ENCODE data around the gene KCNIP3.
"Not testable (repeated sequence)": the region's sequence is repeated elsewhere in the genome, so short reads cannot be mapped to it uniquely, and the experiment has no call there.

The KCNIP3 gene

DNA sequence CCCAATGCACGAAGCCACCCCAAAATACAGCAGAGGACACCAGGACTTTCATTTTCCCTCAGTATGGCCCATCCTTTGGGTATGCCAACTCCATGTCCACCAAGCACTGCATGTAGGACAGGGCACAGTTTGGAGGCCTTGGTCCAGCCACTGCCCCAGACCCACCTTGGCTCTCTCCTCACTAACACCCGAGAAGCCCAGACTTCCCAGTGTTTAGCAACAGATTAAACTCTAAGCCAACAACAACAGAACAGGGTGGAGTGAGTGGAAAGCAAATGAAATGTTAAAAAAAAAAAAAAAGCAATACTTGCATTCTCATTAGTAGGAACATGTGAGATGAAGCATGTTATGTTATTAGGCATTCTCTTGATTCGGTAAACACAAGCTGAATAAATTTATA, 118.0 kb downstream of the KCNIP3 start:
- not testable (repeated sequence) for DNase-seq (ENCODE audit: low read depth)

DNA sequence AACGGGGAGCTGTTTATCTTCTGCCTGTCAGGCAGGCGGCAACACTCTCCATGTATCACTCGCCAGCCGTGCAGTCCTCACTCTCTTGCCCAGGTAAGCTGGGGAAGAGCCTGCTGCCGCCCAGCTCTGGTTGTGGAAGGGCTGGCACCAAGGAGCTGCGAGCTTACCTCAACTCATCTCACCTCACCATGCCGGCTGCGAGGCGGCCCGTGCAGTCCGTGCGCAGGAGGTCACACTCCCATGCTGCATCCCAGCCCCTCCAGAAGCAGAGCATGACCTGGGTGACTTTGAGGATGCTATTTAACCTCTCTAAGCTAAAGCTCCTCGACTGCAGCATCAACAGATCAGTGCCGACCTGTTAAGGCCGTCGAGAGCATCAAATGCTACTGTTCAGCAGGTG, 118.4 kb downstream of the KCNIP3 start:
- not testable (repeated sequence) for DNase-seq (ENCODE audit: low read depth)

DNA sequence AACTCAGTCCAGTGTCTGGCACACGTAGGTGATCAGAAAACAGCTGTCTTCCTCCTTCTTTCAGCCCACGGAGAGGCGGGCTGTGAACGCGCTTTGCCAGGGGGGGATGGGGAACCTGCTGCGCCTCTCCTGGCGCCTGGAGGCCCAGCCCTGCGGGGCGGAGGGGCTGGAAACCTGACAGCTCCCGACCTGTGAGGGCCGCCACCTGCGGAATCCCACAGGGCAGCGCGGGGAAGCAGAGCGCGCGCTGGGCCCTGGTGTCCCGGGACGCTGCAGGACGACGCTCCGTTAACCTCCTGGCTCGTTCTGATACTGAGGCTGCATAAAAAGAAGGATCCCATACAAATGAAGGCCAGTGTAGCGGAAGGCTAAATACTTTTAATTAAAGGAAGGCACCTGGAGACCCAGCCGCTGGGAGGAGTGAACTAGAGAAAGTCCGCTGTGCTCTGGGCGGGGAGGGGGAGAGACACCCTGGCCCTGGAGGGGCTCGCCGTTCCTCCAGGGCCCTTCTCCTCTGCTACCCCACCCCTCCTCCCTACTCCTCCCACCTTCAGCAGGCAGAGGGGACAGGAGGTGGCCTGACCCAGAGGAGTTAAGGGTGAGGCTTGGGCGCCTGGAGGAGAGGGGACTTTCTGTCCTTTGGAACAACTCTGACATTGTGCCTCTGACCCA, 130.2 kb downstream of the KCNIP3 start:
- DNase-seq (ENCODE audit: low read depth), result not testable (repeated sequence)

DNA sequence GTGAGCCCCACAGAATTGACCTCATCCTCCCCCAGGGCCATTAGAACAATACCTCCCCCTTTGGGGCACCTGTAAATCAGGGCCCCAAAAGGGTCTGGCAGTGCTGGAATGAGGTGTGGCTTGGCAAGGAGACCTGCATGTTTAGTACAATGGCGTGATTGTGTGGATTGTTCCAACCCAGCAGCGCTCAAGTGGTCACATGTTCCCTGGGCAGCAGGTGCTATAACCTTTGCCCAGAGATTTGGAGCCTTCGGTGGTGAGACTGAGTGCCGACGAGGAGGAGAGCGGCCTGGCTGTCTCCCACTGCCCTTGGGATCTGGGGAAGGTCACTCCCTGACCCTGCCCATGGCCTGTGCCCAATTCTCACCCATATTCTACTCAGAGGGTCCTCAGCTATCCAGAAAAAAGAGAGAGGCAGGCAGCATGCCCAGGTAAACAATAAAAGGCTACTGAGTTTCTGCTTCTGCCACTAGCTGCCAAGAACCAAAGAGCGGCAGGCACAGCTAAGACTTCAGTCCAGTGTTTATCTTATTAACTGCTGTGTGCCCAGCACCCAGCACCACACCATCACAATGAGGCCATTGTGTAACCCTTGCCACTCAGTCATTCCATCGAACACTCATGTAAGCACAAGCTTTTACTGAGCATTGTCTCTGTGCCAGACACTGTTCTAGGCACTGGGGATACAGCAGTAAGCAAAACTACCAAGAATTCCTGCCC, 132.8 kb downstream of the KCNIP3 start:
- DNase-seq (ENCODE audit: low read depth), result not testable (repeated sequence)

DNA sequence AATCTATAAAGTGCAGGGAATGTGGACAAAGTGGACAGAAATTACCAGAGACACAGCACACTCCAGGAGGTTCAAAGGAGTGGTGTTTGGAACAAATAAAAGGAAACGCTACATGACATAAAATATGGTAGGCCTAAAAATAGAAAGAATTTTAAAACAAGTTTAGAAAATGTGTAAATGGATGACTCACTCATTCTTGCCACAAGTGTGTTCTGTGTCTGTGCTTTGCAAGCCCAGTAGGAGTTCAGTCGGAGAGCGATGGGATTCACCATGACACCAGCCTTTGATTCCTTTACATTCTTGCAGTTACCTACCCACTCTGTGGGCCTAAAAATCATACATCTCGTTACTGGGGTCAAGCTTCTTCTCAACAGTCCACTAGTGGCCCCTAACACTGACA, 136.2 kb downstream of the KCNIP3 start:
- not testable (repeated sequence) for DNase-seq (ENCODE audit: low read depth)

DNA sequence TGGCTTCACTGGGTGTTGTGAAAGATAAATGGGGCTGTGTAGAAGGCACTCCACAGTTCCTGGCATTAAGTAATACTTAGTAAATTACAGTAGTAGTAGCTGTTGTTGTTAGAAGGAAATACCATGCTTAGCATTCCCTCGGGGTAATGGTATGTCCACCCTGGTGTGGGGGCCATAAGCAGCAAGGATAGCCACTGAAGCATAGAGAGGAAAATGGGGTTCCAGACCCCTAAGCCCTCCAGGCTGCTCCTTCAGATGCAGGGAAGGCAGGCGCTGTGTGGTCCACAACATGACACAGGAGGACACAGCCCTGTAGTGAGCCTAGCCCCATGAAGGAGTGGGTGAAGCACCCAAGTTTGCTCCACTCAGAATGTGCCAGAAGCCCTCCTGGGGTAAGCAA, 136.8 kb downstream of the KCNIP3 start:
- DNase-seq (ENCODE audit: low read depth), result not testable (repeated sequence)

DNA sequence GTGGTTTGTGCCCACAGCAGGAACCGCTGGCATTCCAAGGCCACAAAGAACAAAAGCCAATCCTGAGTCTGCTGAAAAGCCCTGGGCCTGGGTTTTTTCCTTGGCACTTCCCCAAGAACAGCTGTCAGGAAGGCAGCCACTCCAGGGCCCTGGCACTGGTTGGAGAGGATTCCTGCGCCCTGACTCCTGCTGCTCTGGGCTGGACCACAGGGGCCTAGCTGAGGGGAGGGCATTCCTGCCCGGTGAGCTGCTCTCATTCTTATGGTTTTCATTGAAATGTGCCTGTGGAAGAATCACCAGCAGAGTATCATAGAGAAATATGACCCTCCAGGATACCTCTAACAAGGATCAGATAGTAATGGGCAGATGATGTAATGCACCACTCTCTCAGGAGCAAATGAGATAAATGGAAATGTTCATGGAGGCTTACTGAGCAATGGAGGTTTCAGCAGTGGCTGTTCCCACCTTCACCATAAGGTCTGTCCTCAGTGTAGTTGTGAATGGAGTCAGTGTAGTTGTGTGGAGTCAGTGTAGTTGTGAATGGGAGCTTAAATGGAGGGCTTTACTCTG, 137.4 kb downstream of the KCNIP3 start:
- DNase-seq (ENCODE audit: low read depth), result not testable (repeated sequence)

DNA sequence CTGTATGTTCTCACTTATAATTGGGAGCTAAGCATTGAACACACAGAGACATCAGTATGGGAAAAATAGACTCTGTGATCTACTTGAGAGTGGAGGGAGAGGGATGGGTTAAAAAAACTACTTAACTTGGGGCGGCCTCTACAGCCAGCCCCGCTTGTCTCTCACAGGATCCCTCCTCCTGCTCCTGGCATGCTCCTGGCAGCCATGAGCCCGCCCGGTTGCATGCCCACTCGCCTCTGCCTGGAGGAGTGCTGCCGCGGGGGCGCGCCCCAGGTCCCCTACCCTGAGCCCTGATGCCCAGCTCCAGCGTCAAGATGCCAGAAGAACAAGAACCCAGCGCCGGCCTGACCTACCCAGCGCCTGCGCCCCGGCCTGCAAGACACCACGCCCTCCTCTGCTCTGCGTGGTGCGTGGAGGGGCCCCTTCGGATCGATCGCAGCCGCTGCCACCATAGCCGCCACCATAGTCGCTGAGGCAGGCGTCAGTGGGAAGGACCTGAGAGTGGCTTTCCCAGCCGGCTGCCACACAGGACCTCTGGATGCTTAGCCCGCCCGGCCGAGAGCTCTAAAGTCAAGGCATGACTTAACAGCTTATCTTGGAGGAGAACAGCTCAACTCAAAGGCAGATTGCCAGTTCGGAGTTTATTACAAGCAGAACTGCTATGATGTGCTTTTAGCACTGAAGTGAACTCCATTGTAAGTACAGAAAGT, 138.2 kb downstream of the KCNIP3 start:
- not testable (repeated sequence) for DNase-seq (ENCODE audit: low read depth)

All from stimulated activated CD8-positive, alpha-beta memory T cell treated with anti-CD3 and anti-CD28 coated beads, Interleukin-4, amount 100 ng/mL, for 24 hours (primary cell).